ENCODE results near the gene SNTG2.
"Not testable (repeated sequence)": the region's sequence is repeated elsewhere in the genome, so short reads cannot be mapped to it uniquely, and the experiment has no call there.

SNTG2 gene

GRCh38 chr2:950080-950966, at the start of gene SNTG2:
Gene SNTG2, plus strand, starts transcription at chr2:950849. Its CDS starts 148 bp downstream, at chr2:950997.
- DNase-seq = peak; percentile 45

DNA sequence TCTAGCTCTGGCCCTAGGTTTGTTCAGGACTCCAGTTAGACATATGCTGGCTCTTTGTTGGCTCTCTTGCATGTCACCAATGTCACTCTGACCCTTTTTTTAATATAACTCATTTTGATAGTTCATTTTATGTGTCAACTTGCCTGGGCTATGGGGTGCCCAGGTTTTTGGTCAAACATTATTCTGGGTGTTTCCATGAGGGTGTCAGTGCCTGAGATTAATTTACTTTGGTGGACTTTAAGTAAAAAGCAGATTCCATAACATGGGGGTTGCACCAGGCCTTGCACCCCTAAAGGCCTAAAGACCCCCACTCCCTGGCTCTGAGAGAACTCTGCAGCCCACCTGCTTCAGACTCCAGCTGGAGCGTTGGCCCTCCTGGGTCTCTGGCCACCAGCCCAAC, 48.1 kb upstream of the SNTG2 start:
- DNase-seq = no peak

DNA sequence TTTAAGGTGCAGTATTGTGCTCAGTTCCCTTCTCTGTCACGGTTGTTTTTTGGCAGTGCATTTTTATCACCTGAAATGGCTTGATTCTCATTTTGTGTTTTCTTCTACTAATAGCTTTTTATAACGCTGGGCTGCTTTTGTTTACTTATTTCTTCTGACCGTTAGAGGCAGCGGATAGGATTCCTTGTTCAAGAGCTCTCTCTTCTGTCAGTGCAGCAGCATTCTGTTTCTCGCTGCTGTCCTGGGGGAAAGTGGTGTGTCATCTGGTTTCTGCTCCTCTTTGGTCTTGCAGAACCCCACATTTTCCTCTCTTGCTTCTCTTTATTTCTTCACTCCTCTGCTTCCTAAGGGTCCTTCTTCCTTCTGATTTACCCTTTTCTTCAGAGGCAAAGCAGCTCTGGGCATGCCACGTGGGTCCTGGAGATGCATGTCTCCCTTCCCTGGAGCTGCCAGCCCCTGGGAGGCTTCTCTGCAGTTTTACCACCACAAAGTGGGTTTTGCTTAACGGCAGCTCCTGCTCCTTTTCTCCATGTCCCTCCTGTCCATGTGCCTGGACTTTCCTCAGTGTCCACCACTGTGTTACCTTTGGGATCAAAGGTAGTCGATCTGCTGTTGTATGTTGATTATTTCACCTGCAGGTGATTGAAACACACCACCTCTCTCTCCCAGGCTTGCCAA, 47.3 kb upstream of the SNTG2 start:
- no peak for DNase-seq

DNA sequence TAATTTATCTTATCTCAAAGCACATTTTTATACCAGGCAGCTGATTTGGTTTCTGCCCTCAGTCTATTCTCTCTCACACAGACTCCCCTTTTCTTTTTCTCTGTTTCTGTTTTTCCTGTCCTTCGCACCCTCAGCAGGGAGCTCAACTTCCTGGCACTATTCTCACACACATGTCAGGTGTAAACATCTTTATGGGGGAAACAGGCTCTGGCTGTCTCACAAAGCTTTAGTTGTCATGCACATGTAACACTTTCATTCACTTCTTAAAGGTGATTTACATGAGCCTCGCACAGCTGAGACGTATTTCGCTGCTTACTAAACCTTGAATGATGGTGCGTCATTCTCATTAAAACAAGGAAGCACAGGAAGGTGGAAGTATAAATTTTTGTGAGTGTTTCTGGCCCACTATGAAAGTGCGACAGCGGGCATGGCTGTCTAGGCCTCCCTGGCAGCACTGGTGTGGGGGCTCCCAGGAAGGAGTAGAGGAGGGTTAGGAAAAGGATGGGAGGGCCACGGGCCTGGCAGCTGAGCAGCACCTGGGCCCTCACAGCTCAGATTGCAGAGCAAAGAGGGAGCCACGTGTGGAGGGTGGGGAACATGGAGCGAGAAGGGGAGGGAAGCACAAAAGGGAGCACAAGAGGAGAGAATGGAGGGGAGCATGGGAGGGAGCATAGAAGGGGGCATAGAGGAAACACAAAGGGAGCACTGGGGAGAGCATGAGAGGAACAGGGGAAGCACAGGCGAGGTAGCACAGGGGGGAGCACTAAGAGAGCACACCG, 46.2 kb upstream of the SNTG2 start:
- DNase-seq = no peak

- no peak for DNase-seq
Measured at GRCh38 chr2:905091-905832, 45.4 kb upstream of the SNTG2 start.

- DNase-seq = no peak
Measured at GRCh38 chr2:905833-906140, 44.9 kb upstream of the SNTG2 start.

DNA sequence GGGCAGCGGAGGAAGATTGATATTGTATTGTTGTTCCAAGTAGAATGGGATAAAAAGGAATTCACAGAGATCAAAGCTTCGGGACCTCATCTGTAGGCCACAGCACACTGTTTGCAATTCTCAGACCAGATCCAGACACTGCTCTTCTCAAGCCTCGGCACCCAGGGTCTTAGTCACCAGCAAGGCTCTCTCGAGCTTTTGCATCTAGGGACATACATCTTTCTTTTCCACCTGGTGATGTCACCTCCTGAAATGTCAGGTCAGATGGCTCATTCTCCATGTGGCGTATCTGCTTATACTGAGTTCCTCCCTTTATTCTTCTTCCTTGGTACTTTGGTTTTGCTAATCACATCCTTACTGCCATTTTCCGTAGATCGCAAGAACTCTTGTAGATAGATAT, 42.9 kb upstream of the SNTG2 start:
- no peak for DNase-seq

- DNase-seq = no peak
Measured at GRCh38 chr2:908568-908967, 42.1 kb upstream of the SNTG2 start.

GRCh38 chr2:909764-910379, 40.8 kb upstream of the SNTG2 start:
- DNase-seq = not testable (repeated sequence)

DNA sequence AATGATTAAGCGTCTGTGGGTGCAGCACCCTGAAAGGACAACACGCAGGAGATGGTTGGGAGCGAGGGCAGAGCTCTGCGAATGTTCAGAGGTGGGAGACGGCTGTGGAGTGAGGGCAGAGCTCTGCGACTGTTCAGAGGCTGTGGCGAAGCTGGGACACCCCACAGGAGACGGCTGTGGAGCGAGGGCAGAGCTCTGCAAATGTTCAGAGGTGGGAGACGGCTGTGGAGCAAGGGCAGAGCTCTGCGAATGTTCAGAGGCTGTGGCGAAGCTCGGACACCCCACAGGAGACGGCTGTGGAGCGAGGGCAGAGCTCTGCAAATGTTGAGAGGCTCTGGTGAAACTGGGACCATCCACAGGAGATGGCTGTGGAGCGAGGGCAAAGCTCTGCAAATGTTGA, 40.0 kb upstream of the SNTG2 start:
- no peak for DNase-seq

DNA sequence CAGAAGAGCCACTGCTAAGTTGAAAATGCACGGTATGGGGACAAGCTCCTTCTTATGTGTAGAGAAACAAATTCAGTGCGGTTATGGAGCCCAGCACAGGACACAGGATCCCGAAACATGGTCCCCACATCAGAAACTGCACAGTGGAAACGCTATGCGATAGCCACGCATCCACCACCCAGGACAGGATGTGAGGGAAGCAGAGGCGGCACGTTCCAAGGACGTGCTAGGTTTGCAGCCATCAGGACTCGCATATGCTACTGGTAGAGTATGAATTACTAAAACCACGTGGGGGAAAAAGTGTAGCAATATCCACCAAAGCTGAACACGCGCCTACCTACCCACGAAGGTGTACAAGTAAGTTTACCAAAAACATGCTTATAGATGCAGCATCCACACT, 34.7 kb upstream of the SNTG2 start:
- no peak for DNase-seq

- DNase-seq = no peak
Measured at GRCh38 chr2:916935-917334, 33.7 kb upstream of the SNTG2 start.

GRCh38 chr2:919672-920071, 31.0 kb upstream of the SNTG2 start:
- no peak for DNase-seq

GRCh38 chr2:920573-920972, 30.1 kb upstream of the SNTG2 start:
- DNase-seq = no peak

- DNase-seq = no peak
Measured at GRCh38 chr2:920999-921398, 29.6 kb upstream of the SNTG2 start.

DNA sequence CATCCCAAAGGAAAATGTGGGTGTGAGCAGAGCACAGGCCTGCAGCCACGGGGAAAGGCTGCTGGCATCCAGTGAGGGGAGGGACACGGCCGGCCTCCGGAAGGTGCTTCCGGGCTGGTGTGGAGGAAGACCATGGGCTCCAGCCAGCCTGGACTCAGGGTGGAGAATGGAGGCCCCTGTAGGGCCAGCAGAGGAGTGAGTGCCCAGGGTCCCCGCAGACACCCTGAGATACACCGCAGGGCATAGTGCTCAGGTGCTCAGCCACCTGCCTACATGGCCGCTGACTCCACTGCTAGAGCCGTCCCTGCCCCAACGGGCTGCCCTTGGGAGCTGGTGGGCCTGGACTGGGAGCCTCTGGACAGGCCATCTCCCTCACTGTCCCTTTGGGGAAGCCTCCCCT, 28.5 kb upstream of the SNTG2 start:
- DNase-seq = no peak

DNA sequence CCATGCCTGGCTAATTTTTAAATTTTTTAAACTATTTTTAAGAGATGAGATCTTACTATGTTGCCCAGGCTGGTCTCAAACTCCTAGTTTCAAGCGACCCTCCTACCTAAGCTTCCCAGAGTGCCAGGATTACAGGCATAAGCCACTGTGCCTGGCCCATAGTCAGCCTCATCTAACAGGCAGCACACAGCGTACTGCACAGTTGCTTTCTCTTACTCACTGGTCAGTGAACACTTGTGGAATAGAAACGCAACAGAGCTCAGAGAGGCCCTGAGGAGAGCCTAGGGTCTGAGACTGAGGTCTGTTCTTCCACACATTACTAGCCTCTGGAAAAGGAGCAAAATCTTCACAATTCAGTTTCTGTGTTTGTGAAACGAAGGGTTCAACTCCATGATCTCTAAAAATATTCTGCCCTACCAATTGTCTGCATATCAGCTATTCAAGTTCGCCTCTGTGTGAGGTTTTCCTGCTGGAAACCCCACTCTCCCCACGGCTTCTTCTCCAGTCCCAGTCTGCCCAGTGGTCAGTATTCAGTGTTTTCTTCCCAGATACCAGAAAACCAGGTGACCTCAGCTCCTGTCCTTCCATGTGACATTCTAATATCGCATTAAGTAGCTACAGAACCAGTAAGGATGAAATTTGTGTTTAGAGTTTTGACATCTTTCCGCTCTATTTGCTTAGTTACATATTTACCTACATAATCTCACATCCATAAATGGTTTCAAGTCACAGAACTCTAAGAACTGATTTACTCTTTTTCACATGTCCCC, 26.6 kb upstream of the SNTG2 start:
- no peak for DNase-seq

GRCh38 chr2:924701-925100, 25.9 kb upstream of the SNTG2 start:
- no peak for DNase-seq

GRCh38 chr2:925309-925708, 25.3 kb upstream of the SNTG2 start:
- DNase-seq = no peak

DNA sequence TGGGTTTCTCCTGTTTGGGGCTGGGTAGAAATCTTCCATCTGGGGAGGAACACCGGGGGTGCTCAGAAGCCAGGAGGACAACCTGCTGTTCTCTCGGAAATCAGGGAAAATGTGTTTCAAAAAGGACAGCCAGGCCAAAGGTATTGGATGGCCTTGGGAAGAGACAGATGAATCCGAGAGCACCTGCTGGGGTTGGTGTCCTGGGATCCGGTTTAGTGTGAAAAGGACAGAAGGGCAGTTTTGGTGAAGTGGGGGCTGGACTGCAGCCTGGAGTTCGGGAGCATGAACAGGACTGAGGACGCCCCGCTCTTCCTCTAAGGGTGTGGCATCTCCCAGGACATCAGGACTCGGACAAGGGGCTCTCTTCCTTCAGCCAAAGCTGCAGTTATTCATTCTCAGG, 24.9 kb upstream of the SNTG2 start:
- no peak for DNase-seq

GRCh38 chr2:926259-926793, 24.3 kb upstream of the SNTG2 start:
- DNase-seq = no peak

- DNase-seq = no peak
Measured at GRCh38 chr2:926896-927295, 23.8 kb upstream of the SNTG2 start.
